Endothelial cell of umbilical vein (primary cell): ENCODE measurements around the gene TREML2. TPM values are rescaled to one million over a fixed set of nuclear protein-coding genes. Genes with fewer than 3 reads are reported as not detected.

Experiments
- BruUV-seq: library from RNA; stranded (reverse); fragments of 400-500 nt; replicated peaks from 2 replicates; lab custom pipeline; 2021; lab: Mats Ljungman, UMichigan
- CTCF ChIA-PET: fragments of 300-600, 350-600 bp; sonication (Branson Sonifier 250); formaldehyde crosslinking; loops from one replicate; lab custom pipeline; 2021; ENCODE audit warnings: antibody characterized with exemption, inconsistent platforms; lab: Charles Lee
- POLR2A ChIA-PET: fragments of 300-600, 350-600 bp; sonication (Branson Sonifier 250); formaldehyde crosslinking; loops from one replicate; lab custom pipeline; 2021; ENCODE audit warnings: antibody characterized with exemption, inconsistent platforms; lab: Charles Lee
- DNase-seq: peaks from one replicate; pipeline ENCODE4 v3.0.0-alpha.2; 2011; ENCODE audit warnings: low read depth, low spot score
- FAIRE-seq: peaks from 2 replicates; lab custom pipeline; 2011; peaks lifted over from hg19 to GRCh38; lab: Jason Lieb, UNC
- H2AFZ ChIP-seq: 2 replicates; pipeline ENCODE4 v1.6.0; 2012; ENCODE audit warnings: low read depth, low read length, control low read depth, inconsistent platforms
- H3K27ac ChIP-seq: 2 replicates; pipeline ENCODE4 v1.5.1; 2011; ENCODE audit warnings: low read depth, mild to moderate bottlenecking, control low read depth, low read length, moderate library complexity; ENCODE audit not compliant: insufficient read depth
- H3K27me3 ChIP-seq, 2 experiments: 2 replicates each; pipeline versions ENCODE4 v1.6.0 to v1.6.1; 2011; ENCODE audit warnings: low read length in 2 of 2, mixed read lengths in 1 of 2; ENCODE audit not compliant: control insufficient read depth in 2 of 2, insufficient read depth in 2 of 2
- H3K36me3 ChIP-seq, 2 experiments: 2 replicates in 1 of 2; 3 replicates in 1 of 2; pipeline ENCODE4 v1.5.1; 2011; ENCODE audit warnings: low read length in 2 of 2, mild to moderate bottlenecking in 1 of 2, moderate library complexity in 1 of 2; ENCODE audit not compliant: control insufficient read depth in 2 of 2, insufficient read depth in 2 of 2; ENCODE audit errors: extremely low read depth in 1 of 2
- H3K4me1 ChIP-seq: 3 replicates; pipeline ENCODE4 v1.5.1; 2011; ENCODE audit warnings: mild to moderate bottlenecking, low read length; ENCODE audit not compliant: control insufficient read depth, insufficient read depth; ENCODE audit errors: extremely low read depth
- H3K4me2 ChIP-seq: 2 replicates; pipeline ENCODE4 v1.6.1; 2011; ENCODE audit warnings: low read length, control low read depth, mixed read lengths; ENCODE audit not compliant: insufficient read depth
- H3K4me3 ChIP-seq, 3 experiments: fragments of 200-600 bp in 1 of 3; sonication (generic), shearing (Covaris generic) in 1 of 3; replicated peaks in 1 of 3; 2 replicates each; pipeline ENCODE4 v1.5.1; 2011 to 2016; ENCODE audit warnings: control low read depth in 3 of 3, low read length in 3 of 3, mild to moderate bottlenecking in 2 of 3, inconsistent platforms in 1 of 3, low read depth in 1 of 3, moderate library complexity in 1 of 3; ENCODE audit not compliant: insufficient read depth in 1 of 3
- H3K79me2 ChIP-seq: 2 replicates; pipeline ENCODE4 v1.6.0; 2012; ENCODE audit warnings: low read length, inconsistent platforms; ENCODE audit not compliant: control insufficient read depth, insufficient read depth
- H3K9ac ChIP-seq: replicated peaks from 2 replicates; pipeline ENCODE3; 2011; ENCODE audit warnings: low read length, control low read depth; ENCODE audit not compliant: insufficient read depth; ENCODE audit errors: extremely low read depth
- H3K9me1 ChIP-seq: replicated peaks from 3 replicates; pipeline ENCODE4 v1.6.0; 2011; ENCODE audit warnings: mild to moderate bottlenecking, low read length; ENCODE audit not compliant: control insufficient read depth, insufficient read depth; ENCODE audit errors: extremely low read depth
- H3K9me3 ChIP-seq: replicated peaks from 2 replicates; pipeline ENCODE4 v1.5.1; 2012; ENCODE audit warnings: low read length, inconsistent platforms; ENCODE audit not compliant: control insufficient read depth, insufficient read depth
- H4K20me1 ChIP-seq: replicated peaks from 2 replicates; pipeline ENCODE3; 2011; ENCODE audit warnings: mild to moderate bottlenecking, low read length; ENCODE audit not compliant: control insufficient read depth, insufficient read depth; ENCODE audit errors: extremely low read depth
- EZH2 ChIP-seq: IDR thresholded peaks from 2 replicates; pipeline ENCODE4 v1.6.1; 2012; ENCODE audit warnings: borderline replicate concordance, low read depth, mild to moderate bottlenecking, moderate library complexity, low read length, inconsistent platforms; ENCODE audit not compliant: severe bottlenecking
- FOS ChIP-seq: IDR thresholded peaks from 2 replicates; pipeline ENCODE4 v1.6.1; 2011; ENCODE audit warnings: mild to moderate bottlenecking, low read length, moderate library complexity, borderline replicate concordance; ENCODE audit not compliant: insufficient read depth
- GATA2 ChIP-seq: IDR thresholded peaks from 2 replicates; pipeline ENCODE4 v1.7.0; 2011; ENCODE audit warnings: low read depth, mild to moderate bottlenecking, moderate library complexity, mixed read lengths, low read length; ENCODE audit not compliant: insufficient read length, insufficient read depth
- JUN ChIP-seq: IDR thresholded peaks from 2 replicates; pipeline ENCODE4 v1.6.1; 2011; ENCODE audit warnings: borderline replicate concordance, low read depth; ENCODE audit not compliant: insufficient read length, insufficient read depth
- MYC ChIP-seq: IDR thresholded peaks from one replicate; pipeline ENCODE4 v1.6.1; 2011; ENCODE audit warnings: mild to moderate bottlenecking, low read depth, low read length
- POLR2AphosphoS5 ChIP-seq: IDR thresholded peaks from 2 replicates; pipeline ENCODE4 v1.6.1; 2012; ENCODE audit warnings: low read depth, mild to moderate bottlenecking, control low read depth, low read length, moderate library complexity; ENCODE audit not compliant: insufficient read depth
- dilution Hi-C: fragments of 300-500 bp; cut with MboI; formaldehyde crosslinking; loops from one replicate; pipeline ENCODE4 v1.15.0; 2019; ENCODE audit warnings: low sequenced_read_pairs; ENCODE audit not compliant: extremely low pct_ligation_motif_present
- intact Hi-C: fragments of 100-400 bp; cut with micrococcal nuclease; formaldehyde crosslinking; loops from one replicate; pipeline ENCODE4 v1.10.0; 2022
- polyA plus RNA-seq, 4 experiments: library from polyadenylated mRNA; depleted of rRNA in 3 of 4; stranded (reverse) in 3 of 4; unstranded in 1 of 4; fragments of >200 nt; gene quantifications; 2 replicates each; pipeline versions ENCODE4 v1.2.1 to v1.2.3, GENCODE V29; 2011 to 2012; ENCODE audit warnings: missing spikeins in 1 of 4
- total RNA-seq: library from RNA; stranded (reverse); gene quantifications from 2 replicates; pipeline ENCODE4 v1.2.3, GENCODE V29; 2021
- TF ChIP-seq, protein P1 (sequence below): IDR thresholded peaks from 2 replicates; pipeline ENCODE4 v1.6.1; 2011; ENCODE audit not compliant: insufficient read depth, insufficient read length
- TF ChIP-seq, protein P2 (sequence below), 2 donors: IDR thresholded peaks; 1 replicate in 1 of 2; 2 replicates in 1 of 2; pipeline ENCODE4 v1.5.1; 2011; ENCODE audit warnings: low read length in 2 of 2, mild to moderate bottlenecking in 2 of 2, moderate library complexity in 2 of 2, control low read depth in 1 of 2, inconsistent platforms in 1 of 2, low read depth in 1 of 2; ENCODE audit not compliant: insufficient read depth in 1 of 2; ENCODE audit errors: extremely low read depth in 1 of 2

The TREML2 gene
- total and polyA plus RNA-seq, 2 donors (not counting 3 experiments of a cell fraction or from before 2014, with no cell fraction given) = not detected

DNA sequence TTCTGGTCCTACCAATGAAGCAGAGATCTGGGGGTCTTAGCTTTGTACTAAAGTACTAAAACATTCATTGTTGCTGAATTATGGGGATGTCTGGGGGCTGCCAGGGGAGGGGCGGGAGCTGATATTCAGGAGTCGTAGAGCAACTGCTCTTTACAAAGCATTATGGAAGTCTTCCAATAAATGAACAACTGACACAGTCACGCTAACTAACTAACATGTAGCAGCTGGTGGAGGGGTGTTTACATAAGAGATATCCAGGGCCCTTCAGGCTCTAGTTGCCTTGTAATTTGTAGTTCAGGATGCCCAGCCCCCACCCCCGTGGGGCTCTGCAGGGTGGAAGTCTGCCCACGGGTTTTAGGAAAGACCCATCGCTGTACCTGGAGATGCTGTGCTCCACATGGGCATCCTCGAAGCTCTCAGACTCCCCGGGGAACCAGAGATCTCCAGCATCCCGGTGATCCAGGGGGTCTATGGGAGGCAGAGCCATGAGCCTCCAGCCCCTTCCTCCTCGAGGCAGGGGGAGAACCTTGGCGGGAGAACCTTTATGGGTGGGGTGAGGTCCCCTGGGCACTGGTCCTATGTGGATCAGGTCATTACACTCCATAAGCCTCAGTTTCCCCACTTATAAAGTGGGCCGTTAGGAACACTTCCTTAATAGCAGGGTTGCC is 41.4 kb downstream of the TREML2 start:
- ChIA-PET CTCF (no interaction called here), POLR2A (no interaction called here)
- dilution Hi-C loops = no loop called here
- Histone ChIP-seq H3K27me3 (peaks cover 0 to 2% of the 10 kb centered on the region in 2 experiments), H3K9ac (no peak overlapping the region), H4K20me1 (no peaks in the 10 kb centered on the region), H3K4me1 (no peaks in the 10 kb centered on the region), H3K79me2 (no peaks in the 10 kb centered on the region), H3K27ac (no peak overlapping the region), H3K4me3 (no peak overlapping the region), H3K9me3 (no peaks in the 10 kb centered on the region), H3K4me2 (no peak overlapping the region), H2AFZ (no peak overlapping the region), H3K36me3 (no peaks in the 10 kb centered on the region), H3K9me1 (no peaks in the 10 kb centered on the region)
- BruUV-seq = no TSS peak
- no peak for DNase-seq
- no peak for FAIRE-seq
- intact Hi-C loops = no loop called here
- no peak for TF ChIP-seq JUN
- no peak for TF ChIP-seq FOS
- no peak for TF ChIP-seq GATA2
- TF ChIP-seq, protein P1, sequence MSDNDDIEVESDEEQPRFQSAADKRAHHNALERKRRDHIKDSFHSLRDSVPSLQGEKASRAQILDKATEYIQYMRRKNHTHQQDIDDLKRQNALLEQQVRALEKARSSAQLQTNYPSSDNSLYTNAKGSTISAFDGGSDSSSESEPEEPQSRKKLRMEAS = no peak
- no peak for TF ChIP-seq POLR2AphosphoS5
- no peak for TF ChIP-seq EZH2
- no peak for TF ChIP-seq MYC
- TF ChIP-seq, protein P2, sequence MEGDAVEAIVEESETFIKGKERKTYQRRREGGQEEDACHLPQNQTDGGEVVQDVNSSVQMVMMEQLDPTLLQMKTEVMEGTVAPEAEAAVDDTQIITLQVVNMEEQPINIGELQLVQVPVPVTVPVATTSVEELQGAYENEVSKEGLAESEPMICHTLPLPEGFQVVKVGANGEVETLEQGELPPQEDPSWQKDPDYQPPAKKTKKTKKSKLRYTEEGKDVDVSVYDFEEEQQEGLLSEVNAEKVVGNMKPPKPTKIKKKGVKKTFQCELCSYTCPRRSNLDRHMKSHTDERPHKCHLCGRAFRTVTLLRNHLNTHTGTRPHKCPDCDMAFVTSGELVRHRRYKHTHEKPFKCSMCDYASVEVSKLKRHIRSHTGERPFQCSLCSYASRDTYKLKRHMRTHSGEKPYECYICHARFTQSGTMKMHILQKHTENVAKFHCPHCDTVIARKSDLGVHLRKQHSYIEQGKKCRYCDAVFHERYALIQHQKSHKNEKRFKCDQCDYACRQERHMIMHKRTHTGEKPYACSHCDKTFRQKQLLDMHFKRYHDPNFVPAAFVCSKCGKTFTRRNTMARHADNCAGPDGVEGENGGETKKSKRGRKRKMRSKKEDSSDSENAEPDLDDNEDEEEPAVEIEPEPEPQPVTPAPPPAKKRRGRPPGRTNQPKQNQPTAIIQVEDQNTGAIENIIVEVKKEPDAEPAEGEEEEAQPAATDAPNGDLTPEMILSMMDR (IDR thresholded peaks at IDR 0.05; ENCODE audit: extremely low read depth in 1 of 2, insufficient read depth in 1 of 2, low read depth in 1 of 2, low read length in 2 of 2) = no peak
